ENCODE measurements around the gene ZNF579. TPM values are rescaled to one million over a fixed set of nuclear protein-coding genes. Genes with fewer than 3 reads are reported as not detected.

Gene ZNF579
- total and polyA plus RNA-seq, 9 of the 15 experiments (the other 6 are each of a cell fraction or from before 2014, with no cell fraction given): 0.06 to 15.9 (median 1.6) TPM

DNA sequence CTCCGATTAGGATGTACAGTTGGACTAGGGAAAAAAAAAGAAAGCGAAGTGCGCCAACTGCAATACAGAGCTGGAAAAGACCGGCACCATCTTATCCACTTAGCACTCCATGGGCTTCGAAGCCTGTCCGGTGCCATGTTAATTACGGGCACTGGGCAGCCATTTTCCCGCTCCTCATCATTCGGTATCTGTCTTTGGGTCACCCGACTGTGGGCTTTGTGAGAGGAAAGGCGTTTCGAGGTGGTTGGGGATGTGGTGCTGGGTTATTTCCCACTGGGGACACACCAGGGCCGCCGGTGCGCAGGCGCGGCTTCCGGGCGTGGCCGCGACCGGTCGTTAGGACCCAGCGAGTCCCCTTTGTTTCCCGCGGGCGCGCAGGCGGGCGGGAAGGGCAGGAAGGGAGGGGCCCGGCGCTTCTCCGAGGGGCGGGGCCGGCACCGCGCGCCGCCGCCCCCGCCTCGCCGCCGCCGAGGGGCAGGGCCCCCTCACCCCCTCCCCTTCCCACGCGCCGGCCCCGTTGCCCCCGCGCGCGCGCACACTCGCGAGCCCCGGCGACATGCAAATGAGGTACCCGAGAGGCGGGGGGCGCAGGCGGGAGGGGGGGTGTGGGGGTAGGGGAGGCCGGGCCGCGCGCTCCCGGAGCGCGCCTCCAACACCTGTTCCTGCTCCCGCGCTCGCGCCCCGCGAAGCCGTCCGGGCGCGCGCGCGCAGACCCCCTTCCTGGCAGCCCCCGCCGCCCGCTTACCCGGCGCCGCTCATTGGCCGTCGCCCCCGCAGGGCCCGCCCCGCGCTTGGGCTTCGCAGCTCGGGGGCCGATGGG, 19.4 kb upstream of the ZNF579 start, which contains the start of gene ZNF524 (continued):
- TF ChIP-seq, protein P1, sequence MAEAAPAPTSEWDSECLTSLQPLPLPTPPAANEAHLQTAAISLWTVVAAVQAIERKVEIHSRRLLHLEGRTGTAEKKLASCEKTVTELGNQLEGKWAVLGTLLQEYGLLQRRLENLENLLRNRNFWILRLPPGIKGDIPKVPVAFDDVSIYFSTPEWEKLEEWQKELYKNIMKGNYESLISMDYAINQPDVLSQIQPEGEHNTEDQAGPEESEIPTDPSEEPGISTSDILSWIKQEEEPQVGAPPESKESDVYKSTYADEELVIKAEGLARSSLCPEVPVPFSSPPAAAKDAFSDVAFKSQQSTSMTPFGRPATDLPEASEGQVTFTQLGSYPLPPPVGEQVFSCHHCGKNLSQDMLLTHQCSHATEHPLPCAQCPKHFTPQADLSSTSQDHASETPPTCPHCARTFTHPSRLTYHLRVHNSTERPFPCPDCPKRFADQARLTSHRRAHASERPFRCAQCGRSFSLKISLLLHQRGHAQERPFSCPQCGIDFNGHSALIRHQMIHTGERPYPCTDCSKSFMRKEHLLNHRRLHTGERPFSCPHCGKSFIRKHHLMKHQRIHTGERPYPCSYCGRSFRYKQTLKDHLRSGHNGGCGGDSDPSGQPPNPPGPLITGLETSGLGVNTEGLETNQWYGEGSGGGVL (CRISPR knock-in tag; IDR thresholded peaks at IDR 0.05): no peak
- TF ChIP-seq MEIS2 (IDR thresholded peaks at IDR 0.05; ENCODE audit: partially characterized antibody): peak; percentile 18
- TF ChIP-seq ZNF668 (CRISPR knock-in tag; IDR thresholded peaks at IDR 0.05): no peak
- TF ChIP-seq ZNF444 (CRISPR knock-in tag; IDR thresholded peaks at IDR 0.05): no peak
- TF ChIP-seq, protein P2, sequence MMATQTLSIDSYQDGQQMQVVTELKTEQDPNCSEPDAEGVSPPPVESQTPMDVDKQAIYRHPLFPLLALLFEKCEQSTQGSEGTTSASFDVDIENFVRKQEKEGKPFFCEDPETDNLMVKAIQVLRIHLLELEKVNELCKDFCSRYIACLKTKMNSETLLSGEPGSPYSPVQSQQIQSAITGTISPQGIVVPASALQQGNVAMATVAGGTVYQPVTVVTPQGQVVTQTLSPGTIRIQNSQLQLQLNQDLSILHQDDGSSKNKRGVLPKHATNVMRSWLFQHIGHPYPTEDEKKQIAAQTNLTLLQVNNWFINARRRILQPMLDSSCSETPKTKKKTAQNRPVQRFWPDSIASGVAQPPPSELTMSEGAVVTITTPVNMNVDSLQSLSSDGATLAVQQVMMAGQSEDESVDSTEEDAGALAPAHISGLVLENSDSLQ (IDR thresholded peaks at IDR 0.05): no peak
- no peak for TF ChIP-seq POLR2B (IDR thresholded peaks at IDR 0.05; ENCODE audit: low read depth, partially characterized antibody)
- TF ChIP-seq, protein P3, sequence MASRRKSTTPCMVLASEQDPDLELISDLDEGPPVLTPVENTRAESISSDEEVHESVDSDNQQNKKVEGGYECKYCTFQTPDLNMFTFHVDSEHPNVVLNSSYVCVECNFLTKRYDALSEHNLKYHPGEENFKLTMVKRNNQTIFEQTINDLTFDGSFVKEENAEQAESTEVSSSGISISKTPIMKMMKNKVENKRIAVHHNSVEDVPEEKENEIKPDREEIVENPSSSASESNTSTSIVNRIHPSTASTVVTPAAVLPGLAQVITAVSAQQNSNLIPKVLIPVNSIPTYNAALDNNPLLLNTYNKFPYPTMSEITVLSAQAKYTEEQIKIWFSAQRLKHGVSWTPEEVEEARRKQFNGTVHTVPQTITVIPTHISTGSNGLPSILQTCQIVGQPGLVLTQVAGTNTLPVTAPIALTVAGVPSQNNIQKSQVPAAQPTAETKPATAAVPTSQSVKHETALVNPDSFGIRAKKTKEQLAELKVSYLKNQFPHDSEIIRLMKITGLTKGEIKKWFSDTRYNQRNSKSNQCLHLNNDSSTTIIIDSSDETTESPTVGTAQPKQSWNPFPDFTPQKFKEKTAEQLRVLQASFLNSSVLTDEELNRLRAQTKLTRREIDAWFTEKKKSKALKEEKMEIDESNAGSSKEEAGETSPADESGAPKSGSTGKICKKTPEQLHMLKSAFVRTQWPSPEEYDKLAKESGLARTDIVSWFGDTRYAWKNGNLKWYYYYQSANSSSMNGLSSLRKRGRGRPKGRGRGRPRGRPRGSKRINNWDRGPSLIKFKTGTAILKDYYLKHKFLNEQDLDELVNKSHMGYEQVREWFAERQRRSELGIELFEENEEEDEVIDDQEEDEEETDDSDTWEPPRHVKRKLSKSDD (conservative IDR thresholded peaks at IDR 0.05; ENCODE audit: low read length): no peak
- no peak for TF ChIP-seq RAD51 (IDR thresholded peaks at IDR 0.05; ENCODE audit: borderline replicate concordance, low read depth)
- peak; percentile 91 for TF ChIP-seq TAF7 (tag; IDR thresholded peaks at IDR 0.05)
- no peak for TF ChIP-seq TAF1 (IDR thresholded peaks at IDR 0.05; ENCODE audit: control insufficient read depth, extremely low read depth, insufficient read depth, low read length, severe bottlenecking)
- TF ChIP-seq MYBL2 (IDR thresholded peaks at IDR 0.05; ENCODE audit: low read depth): peak; percentile 85
- TF ChIP-seq MYBL2 (CRISPR knock-in tag; IDR thresholded peaks at IDR 0.05; ENCODE audit: borderline replicate concordance): no peak
- TF ChIP-seq CBX2 (IDR thresholded peaks at IDR 0.05; ENCODE audit: insufficient read depth, low read length, poor library complexity, severe bottlenecking): no peak
- TF ChIP-seq YY1 (IDR thresholded peaks at IDR 0.05; ENCODE audit: borderline replicate concordance in 1 of 3, control insufficient read depth in 1 of 3, extremely low read depth in 1 of 3, insufficient read depth in 3 of 3, insufficient read length in 1 of 3, insufficient replicate concordance in 2 of 3, low read depth in 1 of 3, low read length in 2 of 3): peak; percentile 88 to 93 (median 91)
- TF ChIP-seq, protein P4, sequence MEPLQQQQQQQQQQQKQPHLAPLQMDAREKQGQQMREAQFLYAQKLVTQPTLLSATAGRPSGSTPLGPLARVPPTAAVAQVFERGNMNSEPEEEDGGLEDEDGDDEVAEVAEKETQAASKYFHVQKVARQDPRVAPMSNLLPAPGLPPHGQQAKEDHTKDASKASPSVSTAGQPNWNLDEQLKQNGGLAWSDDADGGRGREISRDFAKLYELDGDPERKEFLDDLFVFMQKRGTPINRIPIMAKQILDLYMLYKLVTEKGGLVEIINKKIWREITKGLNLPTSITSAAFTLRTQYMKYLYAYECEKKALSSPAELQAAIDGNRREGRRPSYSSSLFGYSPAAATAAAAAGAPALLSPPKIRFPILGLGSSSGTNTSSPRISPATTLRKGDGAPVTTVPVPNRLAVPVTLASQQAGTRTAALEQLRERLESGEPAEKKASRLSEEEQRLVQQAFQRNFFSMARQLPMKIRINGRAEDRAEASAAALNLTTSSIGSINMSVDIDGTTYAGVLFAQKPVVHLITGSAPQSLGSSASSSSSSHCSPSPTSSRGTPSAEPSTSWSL (CRISPR knock-in tag; IDR thresholded peaks at IDR 0.05; ENCODE audit: borderline replicate concordance): no peak
- no peak for TF ChIP-seq CBFA2T2 (conservative IDR thresholded peaks at IDR 0.05)
- TF ChIP-seq LARP7 (IDR thresholded peaks at IDR 0.05): no peak
- TF ChIP-seq PHB (CRISPR knock-in tag; IDR thresholded peaks at IDR 0.05): no peak

Data from K562 (cell line).